Measurements from ENCODE around the gene ACVRL1. TPM values are rescaled to one million over a fixed set of nuclear protein-coding genes. Genes with fewer than 3 reads are reported as not detected.

Gene ACVRL1
- total and polyA plus RNA-seq, 2 donors = 47.9 to 71.7 TPM

GRCh38 chr12:51869496-51869865 is 37.8 kb upstream of the ACVRL1 start:
- H3K36me3 ChIP-seq (ENCODE audit: insufficient read depth) = no peaks in the 10 kb centered on the region
- no peaks in the 10 kb centered on the region for H3K4me1 ChIP-seq (ENCODE audit: insufficient read depth)
- H3K4me3 ChIP-seq (ENCODE audit: low read depth, low read length) = no peak overlapping the region
- WGBS = 33% methylated on average over 20 of the region's 20 CpGs
- no peak for DNase-seq (ENCODE audit: extremely low spot score)
- H3K27ac ChIP-seq (ENCODE audit: low read depth) = no peak overlapping the region

- Histone ChIP-seq H3K4me3 (ENCODE audit: low read depth, low read length) (no peak overlapping the region), H3K4me1 (ENCODE audit: insufficient read depth) (no peaks in the 10 kb centered on the region), H3K36me3 (ENCODE audit: insufficient read depth) (no peaks in the 10 kb centered on the region), H3K27ac (ENCODE audit: low read depth) (no peak overlapping the region)
- WGBS = 76% methylated on average over 3 of the region's 3 CpGs
- DNase-seq (ENCODE audit: extremely low spot score) = no peak
Observed at GRCh38 chr12:51869931-51870330, 37.4 kb upstream of the ACVRL1 start.

GRCh38 chr12:51870504-51870903 is 36.8 kb upstream of the ACVRL1 start:
- H3K4me3 ChIP-seq (ENCODE audit: low read depth, low read length) = no peak overlapping the region
- no peak for DNase-seq (ENCODE audit: extremely low spot score)
- 74% methylated on average over 4 of the region's 4 CpGs for WGBS
- H3K36me3 ChIP-seq (ENCODE audit: insufficient read depth) = no peaks in the 10 kb centered on the region
- no peak overlapping the region for H3K27ac ChIP-seq (ENCODE audit: low read depth)
- H3K4me1 ChIP-seq (ENCODE audit: insufficient read depth) = no peaks in the 10 kb centered on the region

GRCh38 chr12:51871126-51871525 is 36.2 kb upstream of the ACVRL1 start:
- H3K4me1 ChIP-seq (ENCODE audit: insufficient read depth) = no peaks in the 10 kb centered on the region
- DNase-seq (ENCODE audit: extremely low spot score) = no peak
- H3K4me3 ChIP-seq (ENCODE audit: low read depth, low read length) = no peak overlapping the region
- H3K27ac ChIP-seq (ENCODE audit: low read depth) = no peak overlapping the region
- 91% methylated on average over 6 of the region's 6 CpGs for WGBS
- no peaks in the 10 kb centered on the region for H3K36me3 ChIP-seq (ENCODE audit: insufficient read depth)

GRCh38 chr12:51871918-51872688 is 35.2 kb upstream of the ACVRL1 start:
- DNase-seq (ENCODE audit: extremely low spot score) = no peak
- Histone ChIP-seq H3K4me3 (ENCODE audit: low read depth, low read length) (no peak overlapping the region), H3K4me1 (ENCODE audit: insufficient read depth) (no peaks in the 10 kb centered on the region), H3K36me3 (ENCODE audit: insufficient read depth) (no peaks in the 10 kb centered on the region), H3K27ac (ENCODE audit: low read depth) (no peak overlapping the region)
- 77% methylated on average over 17 of the region's 17 CpGs for WGBS

GRCh38 chr12:51872689-51872981 is 34.7 kb upstream of the ACVRL1 start:
- DNase-seq (ENCODE audit: extremely low spot score) = no peak
- 94% methylated on average over 3 of the region's 3 CpGs for WGBS
- Histone ChIP-seq H3K36me3 (ENCODE audit: insufficient read depth) (no peaks in the 10 kb centered on the region), H3K27ac (ENCODE audit: low read depth) (no peak overlapping the region), H3K4me3 (ENCODE audit: low read depth, low read length) (no peak overlapping the region), H3K4me1 (ENCODE audit: insufficient read depth) (no peaks in the 10 kb centered on the region)

GRCh38 chr12:51873251-51873994 is 33.9 kb upstream of the ACVRL1 start:
- DNase-seq (ENCODE audit: extremely low spot score) = no peak
- Histone ChIP-seq H3K4me3 (ENCODE audit: low read depth, low read length) (no peak overlapping the region), H3K4me1 (ENCODE audit: insufficient read depth) (no peaks in the 10 kb centered on the region), H3K36me3 (ENCODE audit: insufficient read depth) (no peaks in the 10 kb centered on the region), H3K27ac (ENCODE audit: low read depth) (no peak overlapping the region)
- WGBS = 76% methylated on average over 8 of the region's 8 CpGs

- WGBS = 22% methylated on average over 8 of the region's 8 CpGs
- DNase-seq (ENCODE audit: extremely low spot score) = no peak
- Histone ChIP-seq H3K4me1 (ENCODE audit: insufficient read depth) (no peaks in the 10 kb centered on the region), H3K36me3 (ENCODE audit: insufficient read depth) (no peaks in the 10 kb centered on the region), H3K4me3 (ENCODE audit: low read depth, low read length) (no peak overlapping the region), H3K27ac (ENCODE audit: low read depth) (no peak overlapping the region)
Observed at GRCh38 chr12:51874000-51874399, 33.3 kb upstream of the ACVRL1 start.

GRCh38 chr12:51874486-51874885 is 32.8 kb upstream of the ACVRL1 start:
- H3K36me3 ChIP-seq (ENCODE audit: insufficient read depth) = no peaks in the 10 kb centered on the region
- H3K27ac ChIP-seq (ENCODE audit: low read depth) = no peak overlapping the region
- no peak overlapping the region for H3K4me3 ChIP-seq (ENCODE audit: low read depth, low read length)
- 95% methylated on average over 4 of the region's 4 CpGs for WGBS
- H3K4me1 ChIP-seq (ENCODE audit: insufficient read depth) = no peaks in the 10 kb centered on the region
- no peak for DNase-seq (ENCODE audit: extremely low spot score)

- DNase-seq (ENCODE audit: extremely low spot score) = no peak
- 81% methylated on average over 3 of the region's 3 CpGs for WGBS
- no peak overlapping the region for H3K4me3 ChIP-seq (ENCODE audit: low read depth, low read length)
Observed at GRCh38 chr12:51879102-51879501, 28.2 kb upstream of the ACVRL1 start.

GRCh38 chr12:51883295-51883694 is 24.0 kb upstream of the ACVRL1 start:
- Histone ChIP-seq H3K36me3 (ENCODE audit: insufficient read depth) (no peaks in the 10 kb centered on the region), H3K4me3 (ENCODE audit: low read depth, low read length) (no peak overlapping the region), H3K4me1 (ENCODE audit: insufficient read depth) (no peaks in the 10 kb centered on the region), H3K27ac (ENCODE audit: low read depth) (no peak overlapping the region)
- DNase-seq (ENCODE audit: extremely low spot score) = no peak
- WGBS = 88% methylated on average over 1 of the region's 1 CpG

More at GRCh38 chr12:51879102-51879501, 28.2 kb upstream of the ACVRL1 start:
- no peaks in the 10 kb centered on the region for H3K4me1 ChIP-seq (ENCODE audit: insufficient read depth)
- no peak overlapping the region for H3K27ac ChIP-seq (ENCODE audit: low read depth)
- no peaks in the 10 kb centered on the region for H3K36me3 ChIP-seq (ENCODE audit: insufficient read depth)

- Histone ChIP-seq H3K4me1 (ENCODE audit: insufficient read depth) (no peaks in the 10 kb centered on the region), H3K4me3 (ENCODE audit: low read depth, low read length) (no peak overlapping the region), H3K36me3 (ENCODE audit: insufficient read depth) (no peaks in the 10 kb centered on the region), H3K27ac (ENCODE audit: low read depth) (no peak overlapping the region)
- 84% methylated on average over 4 of the region's 4 CpGs for WGBS
- DNase-seq (ENCODE audit: extremely low spot score) = no peak
Observed at GRCh38 chr12:51883998-51884675, 23.2 kb upstream of the ACVRL1 start.

GRCh38 chr12:51884676-51885229 is 22.6 kb upstream of the ACVRL1 start:
- WGBS = 76% methylated on average over 11 of the region's 11 CpGs
- no peak for DNase-seq (ENCODE audit: extremely low spot score)
- H3K27ac ChIP-seq (ENCODE audit: low read depth) = no peak overlapping the region

More at GRCh38 chr12:51884676-51885229, 22.6 kb upstream of the ACVRL1 start:
- Histone ChIP-seq H3K4me1 (ENCODE audit: insufficient read depth) (no peaks in the 10 kb centered on the region), H3K4me3 (ENCODE audit: low read depth, low read length) (no peak overlapping the region), H3K36me3 (ENCODE audit: insufficient read depth) (no peaks in the 10 kb centered on the region)
